ENCODE measurements around the gene LMF1.

The LMF1 gene

DNA sequence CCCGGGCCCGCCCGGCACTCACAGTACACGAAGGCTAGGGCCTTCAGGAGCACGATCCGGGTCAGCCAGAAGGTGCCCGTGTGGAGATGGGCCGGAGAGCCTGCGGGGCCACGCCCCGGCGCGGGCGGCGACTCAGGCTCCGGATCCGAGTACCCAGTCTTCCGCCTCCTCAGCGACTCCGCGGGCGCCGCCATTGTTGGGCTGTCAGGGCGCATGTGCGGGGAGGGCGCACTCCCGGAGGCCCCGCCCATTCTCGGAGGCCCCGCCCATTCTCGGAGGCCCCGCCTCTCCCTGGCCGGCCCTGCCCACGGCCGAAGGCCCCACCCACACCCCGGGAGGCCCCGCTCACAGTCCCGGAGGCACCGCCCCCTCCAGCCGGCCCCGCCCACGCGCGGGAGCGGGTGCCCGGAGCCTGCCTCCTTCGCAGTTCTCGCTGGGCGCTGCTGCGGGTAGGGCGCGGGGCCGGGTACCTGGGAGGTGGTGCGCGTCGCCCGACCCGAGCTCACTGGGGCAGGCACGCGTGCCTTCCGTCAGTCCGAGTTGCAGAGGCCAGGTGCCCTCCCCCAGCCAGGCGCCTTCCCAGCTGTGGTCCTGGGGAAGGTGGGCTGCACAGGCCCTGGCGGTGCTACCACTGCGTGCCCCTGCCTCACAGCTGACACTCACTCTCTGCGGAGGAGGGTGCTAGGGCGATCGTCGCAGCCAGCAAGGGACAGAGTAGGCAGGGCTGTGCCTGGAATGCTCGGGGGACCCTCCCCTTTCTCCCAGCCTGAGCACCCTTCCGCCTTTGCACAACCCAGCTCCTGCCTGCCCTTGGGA, at the start of gene LMF1:
Gene LMF1 (minus strand): TSS at position 219 of the 816 bp plus-strand sequence. CDS start 4 bp downstream, at position 215.
- peak; percentile 97 for DNase-seq

DNA sequence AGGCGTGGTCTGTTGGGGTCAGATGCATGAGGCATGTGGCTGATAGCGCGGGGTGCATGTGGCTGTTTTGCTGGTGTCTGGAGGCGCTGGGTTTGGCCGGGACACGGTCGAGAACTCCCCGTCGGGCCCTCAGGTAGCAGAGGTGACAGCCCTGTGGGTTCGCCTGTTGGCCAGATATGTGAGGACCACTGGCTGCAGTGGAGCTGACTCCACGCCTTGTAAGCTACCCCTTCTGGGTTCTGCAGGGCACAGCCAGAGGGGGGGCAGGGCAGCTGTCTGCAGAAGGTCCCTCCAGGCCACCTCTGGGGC, 49.3 kb upstream of the LMF1 start:
- DNase-seq, result no peak

DNA sequence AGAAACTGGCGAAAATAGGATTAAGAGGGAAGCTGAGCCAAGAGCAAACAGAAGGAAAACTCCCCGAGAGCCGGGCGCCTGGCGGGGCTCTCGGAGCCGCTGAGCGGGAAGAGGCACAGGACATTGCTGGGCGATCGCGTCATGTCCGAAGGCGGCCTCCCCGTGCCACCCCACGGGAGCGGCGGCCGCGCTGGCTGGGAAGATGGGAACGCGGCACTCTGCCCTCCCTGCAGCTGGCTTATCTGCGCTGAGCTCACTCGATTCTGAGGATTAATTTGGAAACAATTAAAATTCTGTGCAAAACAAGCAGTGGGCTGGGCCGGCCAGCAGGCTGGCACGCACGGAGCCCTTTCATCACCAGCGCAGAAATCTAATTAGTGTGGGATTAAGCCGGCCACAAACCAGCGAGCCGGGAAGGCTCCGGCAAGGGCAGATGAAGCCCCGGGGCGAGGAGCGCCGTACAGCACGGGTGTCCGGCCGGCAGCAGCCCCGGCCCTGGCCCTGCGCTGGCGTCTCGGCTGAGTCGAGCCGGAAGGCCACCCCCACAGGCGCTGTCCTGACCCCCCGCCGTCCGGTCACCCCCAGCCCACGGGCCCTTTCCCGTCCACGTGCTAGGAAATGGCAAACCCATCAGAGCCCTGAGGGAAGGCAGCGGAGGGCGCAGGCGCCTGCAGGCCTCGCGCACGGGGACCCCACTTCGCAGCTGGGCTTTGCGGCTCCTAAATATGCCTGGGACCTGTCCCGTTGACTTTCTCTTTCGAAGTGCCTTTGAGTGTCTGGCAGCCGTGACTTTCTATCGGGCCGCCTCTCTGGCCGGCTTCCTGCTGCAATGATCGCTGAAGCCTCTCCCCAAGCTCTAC, 48.7 kb upstream of the LMF1 start:
- no peak for DNase-seq

- no peak for DNase-seq
Measured at GRCh38 chr16:1018447-1019198, 47.8 kb upstream of the LMF1 start.

GRCh38 chr16:1014771-1015495, 44.1 kb upstream of the LMF1 start:
- no peak for DNase-seq

DNA sequence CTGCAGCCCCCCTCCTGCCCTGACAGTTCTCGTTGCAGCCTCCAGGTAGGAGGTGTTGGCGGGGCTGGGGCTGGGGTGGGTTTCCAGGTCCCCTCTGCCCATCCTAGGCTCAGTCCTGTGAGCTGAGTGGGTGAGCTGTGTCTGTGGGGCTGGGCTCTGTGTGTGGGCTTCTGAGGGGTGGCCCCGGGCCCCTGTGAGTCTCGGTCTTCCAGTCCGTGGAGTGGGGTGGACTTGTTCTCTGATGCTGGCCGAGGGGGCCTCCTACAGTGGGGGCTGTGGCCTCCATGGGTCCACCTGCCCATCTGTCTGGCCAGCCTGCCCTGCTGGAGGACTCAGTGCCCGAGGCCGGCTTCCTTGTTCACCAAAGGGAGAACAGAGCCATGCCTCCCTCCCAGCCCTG, 43.4 kb upstream of the LMF1 start:
- DNase-seq, result no peak

DNA sequence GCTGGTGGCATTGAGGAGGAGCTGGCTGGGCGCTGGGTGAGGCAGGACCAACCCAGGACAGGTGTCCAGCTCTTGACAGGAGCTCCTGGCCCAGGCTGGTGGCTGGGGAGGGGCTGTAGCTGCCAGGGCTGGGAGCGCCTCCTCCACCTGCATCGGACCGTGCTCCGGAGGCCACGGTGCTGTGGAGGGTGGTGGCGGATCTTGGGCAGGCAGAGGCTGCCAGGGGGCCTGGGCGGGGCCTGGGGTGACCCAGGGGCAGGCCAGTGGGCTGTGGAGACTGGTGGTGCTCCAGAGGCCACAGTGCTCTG, 42.8 kb upstream of the LMF1 start:
- DNase-seq, result no peak

GRCh38 chr16:1012722-1013592, 42.2 kb upstream of the LMF1 start:
- DNase-seq, result no peak

GRCh38 chr16:1012135-1012534, 41.4 kb upstream of the LMF1 start:
- no peak for DNase-seq

- no peak for DNase-seq
Measured at GRCh38 chr16:1011316-1012082, 40.7 kb upstream of the LMF1 start.

DNA sequence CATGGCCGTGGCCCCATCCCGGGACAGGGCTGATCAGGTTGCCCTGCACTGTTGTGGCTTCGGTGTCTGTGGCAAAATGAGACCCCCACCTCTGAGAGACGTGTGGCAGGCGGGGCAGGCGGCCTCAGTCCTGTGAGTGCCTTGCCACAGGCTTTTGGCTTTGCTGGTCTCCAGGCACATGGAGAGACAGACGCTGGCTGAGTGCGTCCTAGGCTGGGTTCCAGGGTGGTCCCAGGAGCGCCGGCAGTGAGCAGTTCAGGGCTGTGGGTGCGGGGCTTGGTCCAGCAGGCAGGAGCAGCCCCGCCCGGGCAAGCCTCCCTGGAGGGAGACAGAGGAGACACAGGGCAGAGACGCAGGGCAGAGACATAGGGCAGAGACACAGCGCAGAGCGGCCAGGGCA, 40.0 kb upstream of the LMF1 start:
- DNase-seq, result no peak

DNA sequence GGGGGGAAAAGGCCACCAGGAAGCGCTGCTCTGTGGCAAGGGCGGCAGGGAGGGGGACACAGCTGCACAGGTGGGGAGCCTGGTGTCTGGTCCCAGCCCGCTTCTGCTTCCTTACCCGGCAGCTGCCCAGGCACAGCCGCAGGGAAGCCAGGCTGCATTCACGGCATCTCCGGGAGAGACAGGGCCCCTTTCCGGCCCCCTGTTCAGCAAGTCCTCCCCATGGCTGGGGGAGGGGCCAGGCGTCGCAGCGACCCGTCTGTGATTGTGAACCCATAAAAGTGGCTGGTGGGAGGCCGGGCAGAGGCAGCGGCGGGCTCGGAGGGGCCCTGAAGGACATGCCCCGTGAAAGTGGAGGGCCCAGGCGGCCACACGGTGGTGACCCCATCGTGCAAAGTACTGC, 39.5 kb upstream of the LMF1 start:
- DNase-seq, result no peak

GRCh38 chr16:1009358-1010150, 38.8 kb upstream of the LMF1 start:
- DNase-seq, result no peak

DNA sequence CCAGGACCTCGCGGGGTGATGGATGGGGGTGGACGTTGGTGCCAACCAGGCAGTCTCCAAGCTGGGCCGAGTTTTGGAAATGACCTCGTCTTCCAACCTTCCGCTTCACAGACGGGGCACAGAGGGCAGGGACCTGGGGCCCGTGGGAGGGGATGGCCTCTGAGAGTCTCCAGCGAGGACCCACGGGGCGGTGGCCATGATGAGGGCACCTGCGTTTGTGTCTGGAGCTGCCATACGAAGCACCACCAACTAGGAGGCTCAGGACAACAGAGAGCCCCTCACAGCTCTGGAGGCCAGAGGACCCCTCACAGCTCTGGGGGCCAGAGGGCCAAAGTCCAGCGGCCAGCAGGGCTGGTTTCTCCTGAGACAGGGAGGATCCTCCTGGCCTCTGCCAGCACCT, 37.3 kb upstream of the LMF1 start:
- no peak for DNase-seq

DNA sequence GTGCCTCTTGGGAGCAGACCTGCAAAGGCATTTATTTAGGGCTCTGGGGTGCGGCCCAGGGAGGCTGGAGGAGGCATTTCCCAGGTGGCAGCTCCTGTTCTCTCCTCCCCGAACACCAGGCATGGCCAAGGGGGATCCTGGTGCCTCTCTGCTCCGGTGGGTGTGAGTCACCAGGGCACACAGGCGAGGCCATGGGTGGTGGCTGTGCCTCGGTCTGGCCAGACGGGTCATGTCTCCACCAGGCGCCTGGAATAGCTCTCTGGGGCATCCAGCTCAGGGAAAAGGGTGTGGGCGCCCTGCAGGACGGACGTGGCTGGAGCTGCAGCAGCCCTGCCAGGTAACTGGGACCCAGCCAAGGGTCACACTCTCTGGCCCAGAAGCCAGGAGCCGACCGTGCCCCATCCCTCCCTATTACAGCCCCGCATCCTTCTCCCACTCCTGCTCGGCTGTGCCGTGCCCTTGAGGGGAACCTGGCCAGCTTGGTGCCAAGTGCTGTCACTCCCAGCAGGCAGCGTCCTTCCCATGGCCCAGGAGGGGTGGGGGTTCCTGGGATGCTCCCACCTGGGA, 36.6 kb upstream of the LMF1 start:
- no peak for DNase-seq

GRCh38 chr16:1006781-1007180, 36.0 kb upstream of the LMF1 start:
- DNase-seq, result no peak

DNA sequence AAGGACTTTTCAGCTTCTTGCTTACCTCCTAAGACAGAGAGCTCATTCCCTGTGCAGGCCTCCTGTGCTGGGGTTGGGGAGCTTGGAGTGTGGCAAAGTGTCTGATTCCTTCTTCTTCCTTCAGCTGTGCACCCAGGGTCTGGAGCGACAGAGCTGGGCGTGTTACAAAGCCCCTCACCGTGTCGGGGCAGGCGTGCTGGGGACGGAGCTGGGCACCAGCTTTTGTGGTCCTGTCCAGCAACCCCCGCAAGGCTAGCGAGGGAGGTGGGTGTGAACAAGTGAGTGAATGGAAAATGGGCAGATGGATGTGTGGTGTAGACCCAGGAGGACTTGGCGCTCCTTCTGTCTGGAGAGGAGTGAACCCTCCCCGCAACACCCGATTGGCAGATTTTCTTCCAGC, 34.5 kb upstream of the LMF1 start:
- no peak for DNase-seq

GRCh38 chr16:1003391-1004347, 32.9 kb upstream of the LMF1 start:
- peak; percentile 83 for DNase-seq

Measured in activated CD8-positive, alpha-beta memory T cell treated with anti-CD3 and anti-CD28 coated beads for 24 hours (primary cell).